Epithelial cell of esophagus (primary cell): Measurements from ENCODE around the gene HTT.

Experiments
- DNase-seq: peaks from one replicate; pipeline ENCODE4 v3.0.0; 2010; ENCODE audit warnings: low read depth
- H3K4me3 ChIP-seq: 2 replicates; pipeline ENCODE4 v1.5.1; 2011; ENCODE audit warnings: mild to moderate bottlenecking, low read length, control low read depth
- TF ChIP-seq, protein P1 (sequence below): IDR thresholded peaks from 2 replicates; pipeline ENCODE4 v1.5.1; 2011; ENCODE audit warnings: low read depth, mild to moderate bottlenecking, low read length, control low read depth, inconsistent platforms; ENCODE audit not compliant: insufficient read depth; ENCODE audit errors: missing control alignments

HTT gene

DNA sequence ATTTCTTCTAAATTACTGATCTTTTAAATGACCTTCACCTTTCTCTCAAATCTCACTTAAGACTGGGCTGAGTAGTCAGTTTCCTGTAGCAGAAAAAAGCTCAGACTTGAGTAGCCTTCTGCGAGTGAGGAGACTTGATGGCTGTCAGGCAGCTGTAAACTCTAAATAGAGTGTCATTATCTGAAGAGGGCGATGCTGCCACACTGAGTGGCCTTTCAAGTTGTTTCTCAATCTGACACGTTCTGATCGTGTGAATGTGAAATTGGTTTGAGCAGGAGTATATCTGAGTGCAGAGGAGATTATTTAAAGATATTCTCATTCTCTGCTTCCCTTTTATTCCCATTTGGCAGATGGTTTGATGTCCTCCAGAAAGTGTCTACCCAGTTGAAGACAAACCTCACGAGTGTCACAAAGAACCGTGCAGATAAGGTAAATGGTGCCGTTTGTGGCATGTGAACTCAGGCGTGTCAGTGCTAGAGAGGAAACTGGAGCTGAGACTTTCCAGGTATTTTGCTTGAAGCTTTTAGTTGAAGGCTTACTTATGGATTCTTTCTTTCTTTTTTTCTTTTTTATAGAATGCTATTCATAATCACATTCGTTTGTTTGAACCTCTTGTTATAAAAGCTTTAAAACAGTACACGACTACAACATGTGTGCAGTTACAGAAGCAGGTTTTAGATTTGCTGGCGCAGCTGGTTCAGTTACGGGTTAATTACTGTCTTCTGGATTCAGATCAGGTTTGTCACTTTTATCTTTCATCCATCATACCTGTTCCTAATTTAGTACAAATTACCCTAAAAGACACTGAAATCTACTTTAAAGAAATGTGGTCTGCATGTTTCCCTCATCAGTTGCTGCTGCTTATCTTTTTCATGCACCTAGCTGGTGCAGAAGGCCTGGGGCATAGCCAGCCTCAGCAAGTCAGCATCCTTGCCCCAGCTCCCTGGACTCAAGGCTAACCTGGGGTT lies 100.2 kb downstream of the HTT start:
- DNase-seq = no peak
- no peak overlapping the region for H3K4me3 ChIP-seq
- TF ChIP-seq, protein P1, sequence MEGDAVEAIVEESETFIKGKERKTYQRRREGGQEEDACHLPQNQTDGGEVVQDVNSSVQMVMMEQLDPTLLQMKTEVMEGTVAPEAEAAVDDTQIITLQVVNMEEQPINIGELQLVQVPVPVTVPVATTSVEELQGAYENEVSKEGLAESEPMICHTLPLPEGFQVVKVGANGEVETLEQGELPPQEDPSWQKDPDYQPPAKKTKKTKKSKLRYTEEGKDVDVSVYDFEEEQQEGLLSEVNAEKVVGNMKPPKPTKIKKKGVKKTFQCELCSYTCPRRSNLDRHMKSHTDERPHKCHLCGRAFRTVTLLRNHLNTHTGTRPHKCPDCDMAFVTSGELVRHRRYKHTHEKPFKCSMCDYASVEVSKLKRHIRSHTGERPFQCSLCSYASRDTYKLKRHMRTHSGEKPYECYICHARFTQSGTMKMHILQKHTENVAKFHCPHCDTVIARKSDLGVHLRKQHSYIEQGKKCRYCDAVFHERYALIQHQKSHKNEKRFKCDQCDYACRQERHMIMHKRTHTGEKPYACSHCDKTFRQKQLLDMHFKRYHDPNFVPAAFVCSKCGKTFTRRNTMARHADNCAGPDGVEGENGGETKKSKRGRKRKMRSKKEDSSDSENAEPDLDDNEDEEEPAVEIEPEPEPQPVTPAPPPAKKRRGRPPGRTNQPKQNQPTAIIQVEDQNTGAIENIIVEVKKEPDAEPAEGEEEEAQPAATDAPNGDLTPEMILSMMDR = no peak

DNA sequence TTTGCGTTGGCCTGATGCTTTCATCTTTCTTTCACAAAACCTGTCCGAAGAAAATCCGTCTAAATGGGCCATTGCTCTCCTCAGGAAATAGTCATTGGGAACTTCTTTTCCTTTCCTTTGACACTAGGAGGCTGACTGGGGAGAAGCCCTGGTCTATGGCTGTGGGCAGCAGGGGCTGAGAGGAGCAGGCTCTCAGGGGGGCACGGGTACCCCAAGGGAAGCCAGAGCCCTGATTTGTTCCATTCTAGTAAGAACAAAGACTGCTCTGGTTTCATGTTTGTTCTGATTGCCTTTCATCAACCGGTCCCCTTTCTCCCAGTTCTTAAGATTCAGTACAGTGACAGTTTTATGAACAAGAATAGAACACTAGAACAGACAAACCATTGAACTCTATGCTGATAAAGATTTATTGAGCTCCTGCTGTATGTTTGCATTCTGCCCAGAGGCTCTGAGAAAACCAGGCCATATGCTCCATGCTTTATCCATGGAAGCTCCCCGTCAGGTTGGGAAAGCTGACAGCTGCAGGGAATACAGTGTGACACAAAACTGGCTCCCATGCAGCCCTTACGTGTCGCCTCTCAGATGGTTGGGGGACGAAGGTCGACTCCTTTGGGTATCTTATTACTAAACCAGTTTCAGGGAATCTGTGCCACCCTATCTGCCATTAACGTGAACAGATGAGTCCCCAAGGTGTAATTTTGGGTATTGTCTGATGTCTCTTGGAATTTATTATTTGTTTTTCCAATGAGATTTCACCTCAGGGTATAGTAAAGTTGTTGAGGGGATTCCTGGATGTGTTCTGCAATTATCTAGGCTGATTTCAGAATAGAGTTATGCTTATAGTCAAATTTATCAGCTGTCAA lies 102.1 kb downstream of the HTT start:
- H3K4me3 ChIP-seq = no peak overlapping the region
- TF ChIP-seq, protein P1 = no peak
- no peak for DNase-seq

DNA sequence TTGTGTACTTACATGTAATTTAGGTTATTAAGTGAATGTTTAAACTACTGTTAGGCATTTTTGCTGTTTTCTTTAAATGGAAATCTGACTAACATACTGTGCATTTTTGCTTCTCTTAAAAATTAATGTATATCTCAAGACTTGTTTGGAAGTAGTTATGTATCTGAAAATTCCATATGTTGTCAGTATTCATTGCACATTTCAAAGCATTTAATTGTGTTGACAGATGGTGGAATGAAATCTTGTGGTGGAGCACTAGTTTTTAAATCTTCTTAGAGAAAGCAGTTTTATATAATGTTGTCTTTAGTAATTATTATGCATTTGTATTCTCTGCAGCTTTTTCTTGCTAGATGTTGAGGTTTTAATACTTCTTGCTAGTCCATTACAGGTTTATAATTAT lies 102.9 kb downstream of the HTT start:
- no peak for DNase-seq
- TF ChIP-seq, protein P1 = no peak
- no peak overlapping the region for H3K4me3 ChIP-seq

DNA sequence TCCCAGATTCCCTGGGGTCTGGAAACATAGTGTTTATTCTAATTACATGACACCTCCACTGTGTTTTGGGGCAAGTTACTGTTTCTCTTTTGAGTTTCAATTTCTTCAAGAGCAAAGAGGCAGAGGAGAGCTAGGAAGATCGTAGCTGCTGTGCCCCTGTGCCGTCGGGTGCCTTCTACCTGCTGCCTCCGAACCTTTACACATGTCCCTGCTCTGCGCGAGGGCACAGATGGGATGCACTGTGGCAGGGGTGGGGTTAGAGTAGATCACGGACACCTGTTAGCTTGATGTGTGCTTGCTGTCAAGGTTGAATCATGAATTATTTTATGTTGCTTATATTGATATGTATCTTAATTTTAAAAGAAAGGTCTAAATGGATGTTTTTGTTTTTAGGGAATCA lies 103.4 kb downstream of the HTT start:
- DNase-seq = no peak
- H3K4me3 ChIP-seq = no peak overlapping the region
- TF ChIP-seq, protein P1 = no peak

DNA sequence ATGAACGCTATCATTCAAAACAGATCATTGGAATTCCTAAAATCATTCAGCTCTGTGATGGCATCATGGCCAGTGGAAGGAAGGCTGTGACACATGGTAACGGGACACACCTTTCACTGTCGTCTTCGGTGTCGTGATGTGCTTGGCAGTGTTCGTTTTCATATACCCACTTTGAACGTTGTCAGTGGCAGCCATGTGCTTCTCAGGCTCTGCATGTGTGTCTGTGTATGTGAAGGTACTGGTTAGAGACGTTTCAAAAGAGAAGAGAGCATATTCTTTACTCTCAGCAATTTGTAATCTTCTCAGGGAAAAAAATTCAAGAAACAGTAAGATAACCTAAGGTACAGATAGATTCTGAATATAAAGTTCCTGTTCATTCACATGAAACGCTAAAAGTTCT lies 103.9 kb downstream of the HTT start:
- no peak overlapping the region for H3K4me3 ChIP-seq
- no peak for DNase-seq
- TF ChIP-seq, protein P1 = no peak

DNA sequence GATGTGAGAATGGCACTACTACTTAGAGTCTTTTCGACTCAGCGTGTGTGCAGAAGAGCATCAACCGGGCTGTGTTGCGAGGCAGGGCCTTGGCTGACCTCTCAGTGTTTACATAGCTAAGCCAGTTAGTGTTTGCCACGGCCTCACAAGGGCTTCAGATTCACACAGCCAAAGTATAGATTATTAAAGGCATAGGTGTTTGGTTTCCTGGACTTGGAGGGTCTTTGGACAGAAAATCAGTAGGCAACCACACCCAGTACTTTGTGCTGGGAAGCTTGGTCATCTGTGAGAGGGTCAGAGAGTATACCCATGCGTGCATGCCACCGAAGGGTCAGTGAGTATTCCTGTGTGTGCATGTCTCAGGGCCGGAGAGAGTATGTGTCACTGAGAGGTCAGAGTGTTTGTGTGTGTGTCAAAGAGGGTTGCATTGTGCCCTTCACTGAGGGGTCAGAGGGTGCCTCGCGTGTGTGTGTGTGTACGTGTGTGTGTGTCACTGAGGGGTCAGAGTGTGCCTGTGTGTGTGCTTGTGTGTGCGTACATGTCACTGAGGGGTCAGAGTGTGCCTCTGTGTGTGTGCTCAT lies 104.7 kb downstream of the HTT start:
- H3K4me3 ChIP-seq = no peak overlapping the region
- DNase-seq = no peak
- TF ChIP-seq, protein P1 = no peak
